Measurements from ENCODE around the gene IQGAP2. TPM values are rescaled to one million over a fixed set of nuclear protein-coding genes. Genes with fewer than 3 reads are reported as not detected.

Gene IQGAP2
- total RNA-seq, 1 donor from 2014 or later, result 43.5 TPM

GRCh38 chr5:76617675-76618074, 214.6 kb downstream of the IQGAP2 start:
- Mint-ChIP-seq H3K27ac (no peak overlapping the region), H3K4me1 (ENCODE audit: low read depth) (no peaks in the 10 kb centered on the region), H3K27me3 (ENCODE audit: insufficient read depth) (no peaks in the 10 kb centered on the region), H3K9me3 (no peaks in the 10 kb centered on the region), H3K4me3 (no peak overlapping the region), H3K36me3 (ENCODE audit: low read depth) (peaks cover 16% of the 10 kb centered on the region)
- DNase-seq (ENCODE audit: low spot score), result no peak
- intact Hi-C loops (cut with micrococcal nuclease), result no loop called here

GRCh38 chr5:76620166-76620565, 217.1 kb downstream of the IQGAP2 start:
- peaks cover 2% of the 10 kb centered on the region for H3K4me1 Mint-ChIP-seq (ENCODE audit: low read depth)
- no peak overlapping the region for H3K27ac Mint-ChIP-seq
- no peaks in the 10 kb centered on the region for H3K27me3 Mint-ChIP-seq (ENCODE audit: insufficient read depth)
- DNase-seq (ENCODE audit: low spot score), result no peak
- intact Hi-C loops (cut with micrococcal nuclease), result no loop called here
- no peak overlapping the region for H3K4me3 Mint-ChIP-seq
- peaks cover 18% of the 10 kb centered on the region for H3K36me3 Mint-ChIP-seq (ENCODE audit: low read depth)
- no peaks in the 10 kb centered on the region for H3K9me3 Mint-ChIP-seq

GRCh38 chr5:76622076-76622475, 219.0 kb downstream of the IQGAP2 start:
- peaks cover 4% of the 10 kb centered on the region for H3K9me3 Mint-ChIP-seq
- peaks cover 17% of the 10 kb centered on the region for H3K4me1 Mint-ChIP-seq (ENCODE audit: low read depth)
- H3K36me3 Mint-ChIP-seq (ENCODE audit: low read depth), result peaks cover 19% of the 10 kb centered on the region

GRCh38 chr5:76622973-76623596, 220.0 kb downstream of the IQGAP2 start, which contains the start of gene F2RL2:
Gene F2RL2, minus strand, starts transcription at chr5:76623403. Its CDS starts 173 bp downstream, at chr5:76623230.
- intact Hi-C loops (cut with micrococcal nuclease), result no loop called here
- DNase-seq (ENCODE audit: low spot score), result no peak
- Mint-ChIP-seq H3K36me3 (ENCODE audit: low read depth) (peaks cover 18% of the 10 kb centered on the region), H3K4me1 (ENCODE audit: low read depth) (peaks cover 19% of the 10 kb centered on the region), H3K27ac (no peak within 1 kb of the TSS), H3K4me3 (no peak within 1 kb of the TSS), H3K9me3 (peaks cover 4% of the 10 kb centered on the region), H3K27me3 (ENCODE audit: insufficient read depth) (no peaks in the 10 kb centered on the region)

More at GRCh38 chr5:76622076-76622475, 219.0 kb downstream of the IQGAP2 start:
- Mint-ChIP-seq H3K27ac (no peak overlapping the region), H3K4me3 (no peak overlapping the region), H3K27me3 (ENCODE audit: insufficient read depth) (no peaks in the 10 kb centered on the region)
- intact Hi-C loops (cut with micrococcal nuclease), result no loop called here
- DNase-seq (ENCODE audit: low spot score), result no peak

GRCh38 chr5:76625087-76625815, 222.2 kb downstream of the IQGAP2 start:
- Mint-ChIP-seq H3K27ac (no peak overlapping the region), H3K4me3 (no peak overlapping the region), H3K4me1 (ENCODE audit: low read depth) (peaks cover 19% of the 10 kb centered on the region), H3K27me3 (ENCODE audit: insufficient read depth) (no peaks in the 10 kb centered on the region), H3K9me3 (peaks cover 4% of the 10 kb centered on the region), H3K36me3 (ENCODE audit: low read depth) (peaks cover 25% of the 10 kb centered on the region)
- intact Hi-C loops (cut with micrococcal nuclease), result no loop called here
- no peak for DNase-seq (ENCODE audit: low spot score)

GRCh38 chr5:76626738-76627137, 223.7 kb downstream of the IQGAP2 start:
- no peak for DNase-seq (ENCODE audit: low spot score)
- H3K27me3 Mint-ChIP-seq (ENCODE audit: insufficient read depth), result no peaks in the 10 kb centered on the region
- peak overlapping the region; percentile 1 for H3K27ac Mint-ChIP-seq
- peaks cover 19% of the 10 kb centered on the region for H3K4me1 Mint-ChIP-seq (ENCODE audit: low read depth)
- intact Hi-C loops (cut with micrococcal nuclease), result no loop called here
- H3K36me3 Mint-ChIP-seq (ENCODE audit: low read depth), result peaks cover 29% of the 10 kb centered on the region
- no peak overlapping the region for H3K4me3 Mint-ChIP-seq
- peaks cover 4% of the 10 kb centered on the region for H3K9me3 Mint-ChIP-seq

- intact Hi-C loops (cut with micrococcal nuclease), result no loop called here
- H3K4me3 Mint-ChIP-seq, result no peak overlapping the region
- H3K4me1 Mint-ChIP-seq (ENCODE audit: low read depth), result peaks cover 17% of the 10 kb centered on the region
- no peaks in the 10 kb centered on the region for H3K27me3 Mint-ChIP-seq (ENCODE audit: insufficient read depth)
- no peaks in the 10 kb centered on the region for H3K9me3 Mint-ChIP-seq
- peaks cover 46% of the 10 kb centered on the region for H3K36me3 Mint-ChIP-seq (ENCODE audit: low read depth)
- DNase-seq (ENCODE audit: low spot score), result no peak
- no peak overlapping the region for H3K27ac Mint-ChIP-seq
Measured at GRCh38 chr5:76634661-76635060, 231.6 kb downstream of the IQGAP2 start.

- intact Hi-C loops (cut with micrococcal nuclease), result no loop called here
- H3K4me1 Mint-ChIP-seq (ENCODE audit: low read depth), result peaks cover 22% of the 10 kb centered on the region
- no peaks in the 10 kb centered on the region for H3K27me3 Mint-ChIP-seq (ENCODE audit: insufficient read depth)
- DNase-seq (ENCODE audit: low spot score), result no peak
- H3K27ac Mint-ChIP-seq, result no peak overlapping the region
- H3K9me3 Mint-ChIP-seq, result no peaks in the 10 kb centered on the region
- no peak overlapping the region for H3K4me3 Mint-ChIP-seq
- H3K36me3 Mint-ChIP-seq (ENCODE audit: low read depth), result peaks cover 44% of the 10 kb centered on the region
Measured at GRCh38 chr5:76637490-76637889, 234.4 kb downstream of the IQGAP2 start.

- DNase-seq (ENCODE audit: low spot score), result no peak
- peak overlapping the region; percentile 12 for H3K27ac Mint-ChIP-seq
- H3K4me1 Mint-ChIP-seq (ENCODE audit: low read depth), result peaks cover 22% of the 10 kb centered on the region
- H3K4me3 Mint-ChIP-seq, result peak overlapping the region; percentile 10
- intact Hi-C loops (cut with micrococcal nuclease), result no loop called here
- peaks cover 47% of the 10 kb centered on the region for H3K36me3 Mint-ChIP-seq (ENCODE audit: low read depth)
- no peaks in the 10 kb centered on the region for H3K9me3 Mint-ChIP-seq
- no peaks in the 10 kb centered on the region for H3K27me3 Mint-ChIP-seq (ENCODE audit: insufficient read depth)
Measured at GRCh38 chr5:76638479-76638878, 235.4 kb downstream of the IQGAP2 start.

GRCh38 chr5:76641514-76642120, 238.5 kb downstream of the IQGAP2 start:
- H3K4me3 Mint-ChIP-seq, result no peak overlapping the region
- intact Hi-C loops (cut with micrococcal nuclease), result loop anchor here (1.0 to 5.0 kb wide), 6 partner anchors 40 to 384 kb away; partner anchors contain the start of gene IQGAP2
- peaks cover 22% of the 10 kb centered on the region for H3K4me1 Mint-ChIP-seq (ENCODE audit: low read depth)
- H3K27ac Mint-ChIP-seq, result no peak overlapping the region
- no peaks in the 10 kb centered on the region for H3K9me3 Mint-ChIP-seq
- no peaks in the 10 kb centered on the region for H3K27me3 Mint-ChIP-seq (ENCODE audit: insufficient read depth)
- peak; percentile 41 for DNase-seq (ENCODE audit: low spot score)
- H3K36me3 Mint-ChIP-seq (ENCODE audit: low read depth), result peaks cover 44% of the 10 kb centered on the region

GRCh38 chr5:76642390-76643040, 239.4 kb downstream of the IQGAP2 start:
- Mint-ChIP-seq H3K9me3 (peaks cover 1% of the 10 kb centered on the region), H3K4me1 (ENCODE audit: low read depth) (peaks cover 20% of the 10 kb centered on the region), H3K4me3 (no peak overlapping the region), H3K27me3 (ENCODE audit: insufficient read depth) (no peaks in the 10 kb centered on the region), H3K27ac (no peak overlapping the region), H3K36me3 (ENCODE audit: low read depth) (peaks cover 41% of the 10 kb centered on the region)
- DNase-seq (ENCODE audit: low spot score), result no peak
- intact Hi-C loops (cut with micrococcal nuclease), result loop anchor here (5.0 kb wide), 2 partner anchors 305 to 385 kb away; no protein-coding TSS in a partner anchor

GRCh38 chr5:76643371-76643770, 240.3 kb downstream of the IQGAP2 start:
- H3K36me3 Mint-ChIP-seq (ENCODE audit: low read depth), result peaks cover 48% of the 10 kb centered on the region
- intact Hi-C loops (cut with micrococcal nuclease), result loop anchor here (5.0 kb wide), 2 partner anchors 306 to 386 kb away; no protein-coding TSS in a partner anchor
- no peaks in the 10 kb centered on the region for H3K27me3 Mint-ChIP-seq (ENCODE audit: insufficient read depth)

More at GRCh38 chr5:76643371-76643770, 240.3 kb downstream of the IQGAP2 start:
- Mint-ChIP-seq H3K4me3 (no peak overlapping the region), H3K9me3 (peaks cover 10% of the 10 kb centered on the region), H3K27ac (no peak overlapping the region), H3K4me1 (ENCODE audit: low read depth) (peaks cover 11% of the 10 kb centered on the region)
- no peak for DNase-seq (ENCODE audit: low spot score)

Measured in activated T-helper 1 cell treated with anti-CD3 and anti-CD28 coated beads, Interleukin-12 subunit alpha, Interleukin-12 subunit beta, Interleukin-2, Interleukin-4 antibody, amounts not matched to agents 30 ng/mL and 10 ng/mL and 1 ng/mL, durations not matched to agents 14 hours and 24 hours and 36 hours (primary cell).